ENCODE results near the gene NT5DC2. TPM values are rescaled to one million over a fixed set of nuclear protein-coding genes. Genes with fewer than 3 reads are reported as not detected.

The NT5DC2 gene
- total and polyA plus RNA-seq, 8 donors: 4.6 to 56.2 (median 21.6) TPM

DNA sequence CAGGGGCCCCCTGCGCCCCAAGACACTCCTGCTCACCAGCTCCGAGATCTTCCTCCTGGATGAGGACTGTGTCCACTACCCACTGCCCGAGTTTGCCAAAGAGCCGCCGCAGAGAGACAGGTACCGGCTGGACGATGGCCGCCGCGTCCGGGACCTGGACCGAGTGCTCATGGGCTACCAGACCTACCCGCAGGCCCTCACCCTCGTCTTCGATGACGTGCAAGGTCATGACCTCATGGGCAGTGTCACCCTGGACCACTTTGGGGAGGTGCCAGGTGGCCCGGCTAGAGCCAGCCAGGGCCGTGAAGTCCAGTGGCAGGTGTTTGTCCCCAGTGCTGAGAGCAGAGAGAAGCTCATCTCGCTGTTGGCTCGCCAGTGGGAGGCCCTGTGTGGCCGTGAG is 41.6 kb downstream of the NT5DC2 start:
- no peak for TF ChIP-seq EP300 (IDR thresholded peaks at IDR 0.05)
- TF ChIP-seq, protein P1, sequence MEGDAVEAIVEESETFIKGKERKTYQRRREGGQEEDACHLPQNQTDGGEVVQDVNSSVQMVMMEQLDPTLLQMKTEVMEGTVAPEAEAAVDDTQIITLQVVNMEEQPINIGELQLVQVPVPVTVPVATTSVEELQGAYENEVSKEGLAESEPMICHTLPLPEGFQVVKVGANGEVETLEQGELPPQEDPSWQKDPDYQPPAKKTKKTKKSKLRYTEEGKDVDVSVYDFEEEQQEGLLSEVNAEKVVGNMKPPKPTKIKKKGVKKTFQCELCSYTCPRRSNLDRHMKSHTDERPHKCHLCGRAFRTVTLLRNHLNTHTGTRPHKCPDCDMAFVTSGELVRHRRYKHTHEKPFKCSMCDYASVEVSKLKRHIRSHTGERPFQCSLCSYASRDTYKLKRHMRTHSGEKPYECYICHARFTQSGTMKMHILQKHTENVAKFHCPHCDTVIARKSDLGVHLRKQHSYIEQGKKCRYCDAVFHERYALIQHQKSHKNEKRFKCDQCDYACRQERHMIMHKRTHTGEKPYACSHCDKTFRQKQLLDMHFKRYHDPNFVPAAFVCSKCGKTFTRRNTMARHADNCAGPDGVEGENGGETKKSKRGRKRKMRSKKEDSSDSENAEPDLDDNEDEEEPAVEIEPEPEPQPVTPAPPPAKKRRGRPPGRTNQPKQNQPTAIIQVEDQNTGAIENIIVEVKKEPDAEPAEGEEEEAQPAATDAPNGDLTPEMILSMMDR (IDR thresholded peaks at IDR 0.05): no peak
- no peak for TF ChIP-seq POLR2A (IDR thresholded peaks at IDR 0.05)
- no peak for TF ChIP-seq POLR2AphosphoS5 (IDR thresholded peaks at IDR 0.05)
- peaks cover 5 to 69% (median 22%) of the 10 kb centered on the region in 4 donors for H3K4me1 ChIP-seq
- peaks cover 64 to 70% (median 67%) of the 10 kb centered on the region in 4 donors for H3K36me3 ChIP-seq
- no peak overlapping the region for H3K27ac ChIP-seq
- H3K9me3 ChIP-seq: no peaks in the 10 kb centered on the region
- 92 to 98% (median 92%) methylated on average over 7 to 21 of the region's 21 CpGs for WGBS, 5 donors
- intact Hi-C loops (cut with DNase I; ENCODE audit: low total_unique reads): no loop called here
- no peak for DNase-seq
- no peaks in the 10 kb centered on the region for H3K27me3 ChIP-seq
- no peak overlapping the region for H3K4me3 ChIP-seq

DNA sequence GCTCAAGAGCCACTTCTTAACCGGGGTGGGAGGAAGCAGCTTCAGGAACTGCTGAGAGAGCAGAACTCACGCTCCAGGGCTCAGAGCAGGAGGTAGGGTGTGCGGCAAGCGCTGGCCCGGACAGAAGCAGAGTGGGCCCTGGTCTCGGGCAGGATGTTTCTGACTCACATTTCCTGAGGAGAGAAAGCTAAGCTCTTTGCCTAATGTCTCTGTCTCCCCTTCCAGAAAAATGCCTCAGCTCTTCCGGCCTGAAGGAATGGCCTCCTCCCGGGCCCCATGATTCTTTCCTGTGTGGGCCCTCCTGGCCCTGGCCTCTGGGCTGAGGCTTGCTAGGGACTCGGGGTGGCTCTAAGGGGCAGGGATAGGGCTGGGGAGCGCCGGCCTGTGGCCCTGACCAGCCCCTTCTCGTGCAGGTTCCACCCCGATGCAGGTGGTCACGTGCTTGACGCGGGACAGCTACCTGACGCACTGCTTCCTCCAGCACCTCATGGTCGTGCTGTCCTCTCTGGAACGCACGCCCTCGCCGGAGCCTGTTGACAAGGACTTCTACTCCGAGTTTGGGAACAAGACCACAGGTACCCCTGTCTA is 42.6 kb downstream of the NT5DC2 start:
- peak overlapping the region in 4 of 5 donors; percentile 41 to 75 (median 64) for H3K27ac ChIP-seq
- no peak for TF ChIP-seq POLR2A (IDR thresholded peaks at IDR 0.05)
- TF ChIP-seq EP300 (IDR thresholded peaks at IDR 0.05): no peak
- TF ChIP-seq, protein P1 (IDR thresholded peaks at IDR 0.05): no peak
- TF ChIP-seq POLR2AphosphoS5 (IDR thresholded peaks at IDR 0.05): no peak
- peak in 1 of 2 donors; percentile 44 for DNase-seq
- H3K4me3 ChIP-seq: no peak overlapping the region
- H3K4me1 ChIP-seq: peaks cover 5 to 62% (median 22%) of the 10 kb centered on the region in 4 donors
- H3K27me3 ChIP-seq: no peaks in the 10 kb centered on the region
- no peaks in the 10 kb centered on the region for H3K9me3 ChIP-seq
- H3K36me3 ChIP-seq: peaks cover 66 to 80% (median 77%) of the 10 kb centered on the region in 4 donors
- intact Hi-C loops (cut with DNase I; ENCODE audit: low total_unique reads): no loop called here
- WGBS, 5 donors: 73 to 90% (median 82%) methylated on average over 19 to 23 of the region's 23 CpGs

DNA sequence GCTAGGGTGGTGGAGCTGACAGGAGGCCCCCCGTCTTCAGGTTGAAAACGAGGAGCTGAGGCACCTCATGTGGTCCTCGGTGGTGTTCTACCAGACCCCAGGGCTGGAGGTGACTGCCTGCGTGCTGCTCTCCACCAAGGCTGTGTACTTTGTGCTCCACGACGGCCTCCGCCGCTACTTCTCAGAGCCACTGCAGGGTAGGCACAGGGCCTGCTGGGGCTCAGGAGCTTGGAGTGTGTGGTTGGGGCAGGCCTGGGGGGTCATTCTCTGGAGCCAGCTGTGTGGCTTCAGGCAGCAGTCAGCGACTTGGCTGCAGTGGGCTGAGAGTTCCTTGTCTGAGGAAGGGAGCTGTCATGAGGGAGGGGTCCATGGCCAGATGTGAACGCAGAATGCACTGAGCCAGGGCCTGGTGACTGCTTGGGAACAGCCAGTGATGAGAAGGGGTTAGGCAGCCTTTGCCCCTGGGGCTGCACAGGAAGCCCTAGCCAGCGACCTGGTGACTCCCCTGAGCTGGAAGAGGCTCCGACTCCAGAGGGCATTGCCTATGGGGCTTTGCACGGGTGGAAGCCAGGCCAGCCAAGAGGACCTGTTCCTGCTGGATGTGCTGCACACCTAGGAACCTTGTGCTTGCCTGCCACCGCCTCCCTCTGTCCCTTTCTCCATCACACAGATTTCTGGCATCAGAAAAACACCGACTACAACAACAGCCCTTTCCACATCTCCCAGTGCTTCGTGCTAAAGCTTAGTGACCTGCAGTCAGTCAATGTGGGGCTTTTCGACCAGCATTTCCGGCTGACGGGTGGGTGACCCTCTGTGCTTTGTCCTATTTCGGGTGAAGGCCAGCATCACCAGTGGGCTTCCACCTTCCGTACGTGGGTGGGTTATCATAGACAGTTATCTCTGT is 43.4 kb downstream of the NT5DC2 start:
- Histone ChIP-seq H3K4me3 (no peak overlapping the region), H3K27ac (peak overlapping the region in 3 of 5 donors; percentile 56 to 75 (median 72)), H3K27me3 (no peaks in the 10 kb centered on the region), H3K9me3 (no peaks in the 10 kb centered on the region), H3K36me3 (peaks cover 69 to 88% (median 85%) of the 10 kb centered on the region in 4 donors), H3K4me1 (peaks cover 5 to 55% (median 19%) of the 10 kb centered on the region in 4 donors)
- 81 to 87% (median 83%) methylated on average over 18 to 22 of the region's 22 CpGs for WGBS, 5 donors
- intact Hi-C loops (cut with DNase I; ENCODE audit: low total_unique reads): no loop called here
- TF ChIP-seq POLR2A (IDR thresholded peaks at IDR 0.05) (no peak), POLR2AphosphoS5 (IDR thresholded peaks at IDR 0.05) (no peak), EP300 (IDR thresholded peaks at IDR 0.05) (no peak)
- TF ChIP-seq, protein P1 (IDR thresholded peaks at IDR 0.05): no peak
- DNase-seq: no peak

DNA sequence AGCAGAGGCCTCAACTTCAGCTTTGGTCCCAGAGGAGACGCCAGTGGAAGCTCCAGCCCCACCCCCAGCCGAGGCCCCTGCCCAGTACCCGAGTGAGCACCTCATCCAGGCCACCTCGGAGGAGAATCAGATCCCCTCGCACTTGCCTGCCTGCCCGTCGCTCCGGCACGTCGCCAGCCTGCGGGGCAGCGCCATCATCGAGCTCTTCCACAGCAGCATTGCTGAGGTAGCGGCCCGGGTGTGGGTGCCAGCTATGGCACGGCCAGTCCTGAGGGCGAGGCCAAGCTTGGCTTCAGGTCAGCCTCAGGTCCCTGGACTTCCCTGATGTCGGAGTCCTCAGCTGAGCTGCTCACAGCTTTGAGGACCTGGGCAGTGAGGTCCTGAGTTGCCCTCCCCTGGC is 44.2 kb downstream of the NT5DC2 start:
- Histone ChIP-seq H3K4me1 (peaks cover 5 to 51% (median 18%) of the 10 kb centered on the region in 4 donors), H3K4me3 (no peak overlapping the region), H3K36me3 (peaks cover 74 to 96% (median 93%) of the 10 kb centered on the region in 4 donors), H3K9me3 (no peaks in the 10 kb centered on the region), H3K27ac (peak overlapping the region in 1 of 5 donors; percentile 75), H3K27me3 (no peaks in the 10 kb centered on the region)
- 85 to 93% (median 91%) methylated on average over 3 to 18 of the region's 18 CpGs for whole genome bisulfite sequencing, 5 donors
- intact Hi-C loops (cut with DNase I; ENCODE audit: low total_unique reads): no loop called here
- no peak for DNase-seq
- TF ChIP-seq EP300 (IDR thresholded peaks at IDR 0.05) (no peak), POLR2AphosphoS5 (IDR thresholded peaks at IDR 0.05) (no peak), POLR2A (IDR thresholded peaks at IDR 0.05) (no peak)
- TF ChIP-seq, protein P1 (IDR thresholded peaks at IDR 0.05): no peak
